ENCODE measurements around the gene SPOCK3. TPM values are rescaled to one million over a fixed set of nuclear protein-coding genes. Genes with fewer than 3 reads are reported as not detected.

The SPOCK3 gene
- total and polyA plus RNA-seq, 2 experiments from 2014 or later = 1.6 to 4.1 TPM

DNA sequence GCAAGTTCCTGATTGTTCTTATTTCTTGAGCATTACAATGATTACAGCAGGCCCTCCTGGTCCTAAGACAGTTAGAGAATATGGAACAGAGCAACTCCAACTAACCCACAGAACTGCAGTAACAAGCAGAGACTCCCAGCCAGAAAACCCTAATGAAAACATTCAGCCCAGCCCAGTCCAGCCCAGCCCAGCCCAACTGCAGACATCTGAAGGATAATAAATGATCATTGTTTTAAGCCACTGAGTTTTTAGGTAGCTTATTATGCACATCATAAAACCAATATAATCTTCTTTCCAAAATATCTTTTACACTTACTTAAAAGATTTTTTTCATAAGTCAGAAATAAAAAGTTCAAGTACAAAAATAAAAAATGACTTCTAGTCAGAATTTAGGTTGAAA, 51.3 kb downstream of the SPOCK3 start (continued):
- TF ChIP-seq, protein P1, sequence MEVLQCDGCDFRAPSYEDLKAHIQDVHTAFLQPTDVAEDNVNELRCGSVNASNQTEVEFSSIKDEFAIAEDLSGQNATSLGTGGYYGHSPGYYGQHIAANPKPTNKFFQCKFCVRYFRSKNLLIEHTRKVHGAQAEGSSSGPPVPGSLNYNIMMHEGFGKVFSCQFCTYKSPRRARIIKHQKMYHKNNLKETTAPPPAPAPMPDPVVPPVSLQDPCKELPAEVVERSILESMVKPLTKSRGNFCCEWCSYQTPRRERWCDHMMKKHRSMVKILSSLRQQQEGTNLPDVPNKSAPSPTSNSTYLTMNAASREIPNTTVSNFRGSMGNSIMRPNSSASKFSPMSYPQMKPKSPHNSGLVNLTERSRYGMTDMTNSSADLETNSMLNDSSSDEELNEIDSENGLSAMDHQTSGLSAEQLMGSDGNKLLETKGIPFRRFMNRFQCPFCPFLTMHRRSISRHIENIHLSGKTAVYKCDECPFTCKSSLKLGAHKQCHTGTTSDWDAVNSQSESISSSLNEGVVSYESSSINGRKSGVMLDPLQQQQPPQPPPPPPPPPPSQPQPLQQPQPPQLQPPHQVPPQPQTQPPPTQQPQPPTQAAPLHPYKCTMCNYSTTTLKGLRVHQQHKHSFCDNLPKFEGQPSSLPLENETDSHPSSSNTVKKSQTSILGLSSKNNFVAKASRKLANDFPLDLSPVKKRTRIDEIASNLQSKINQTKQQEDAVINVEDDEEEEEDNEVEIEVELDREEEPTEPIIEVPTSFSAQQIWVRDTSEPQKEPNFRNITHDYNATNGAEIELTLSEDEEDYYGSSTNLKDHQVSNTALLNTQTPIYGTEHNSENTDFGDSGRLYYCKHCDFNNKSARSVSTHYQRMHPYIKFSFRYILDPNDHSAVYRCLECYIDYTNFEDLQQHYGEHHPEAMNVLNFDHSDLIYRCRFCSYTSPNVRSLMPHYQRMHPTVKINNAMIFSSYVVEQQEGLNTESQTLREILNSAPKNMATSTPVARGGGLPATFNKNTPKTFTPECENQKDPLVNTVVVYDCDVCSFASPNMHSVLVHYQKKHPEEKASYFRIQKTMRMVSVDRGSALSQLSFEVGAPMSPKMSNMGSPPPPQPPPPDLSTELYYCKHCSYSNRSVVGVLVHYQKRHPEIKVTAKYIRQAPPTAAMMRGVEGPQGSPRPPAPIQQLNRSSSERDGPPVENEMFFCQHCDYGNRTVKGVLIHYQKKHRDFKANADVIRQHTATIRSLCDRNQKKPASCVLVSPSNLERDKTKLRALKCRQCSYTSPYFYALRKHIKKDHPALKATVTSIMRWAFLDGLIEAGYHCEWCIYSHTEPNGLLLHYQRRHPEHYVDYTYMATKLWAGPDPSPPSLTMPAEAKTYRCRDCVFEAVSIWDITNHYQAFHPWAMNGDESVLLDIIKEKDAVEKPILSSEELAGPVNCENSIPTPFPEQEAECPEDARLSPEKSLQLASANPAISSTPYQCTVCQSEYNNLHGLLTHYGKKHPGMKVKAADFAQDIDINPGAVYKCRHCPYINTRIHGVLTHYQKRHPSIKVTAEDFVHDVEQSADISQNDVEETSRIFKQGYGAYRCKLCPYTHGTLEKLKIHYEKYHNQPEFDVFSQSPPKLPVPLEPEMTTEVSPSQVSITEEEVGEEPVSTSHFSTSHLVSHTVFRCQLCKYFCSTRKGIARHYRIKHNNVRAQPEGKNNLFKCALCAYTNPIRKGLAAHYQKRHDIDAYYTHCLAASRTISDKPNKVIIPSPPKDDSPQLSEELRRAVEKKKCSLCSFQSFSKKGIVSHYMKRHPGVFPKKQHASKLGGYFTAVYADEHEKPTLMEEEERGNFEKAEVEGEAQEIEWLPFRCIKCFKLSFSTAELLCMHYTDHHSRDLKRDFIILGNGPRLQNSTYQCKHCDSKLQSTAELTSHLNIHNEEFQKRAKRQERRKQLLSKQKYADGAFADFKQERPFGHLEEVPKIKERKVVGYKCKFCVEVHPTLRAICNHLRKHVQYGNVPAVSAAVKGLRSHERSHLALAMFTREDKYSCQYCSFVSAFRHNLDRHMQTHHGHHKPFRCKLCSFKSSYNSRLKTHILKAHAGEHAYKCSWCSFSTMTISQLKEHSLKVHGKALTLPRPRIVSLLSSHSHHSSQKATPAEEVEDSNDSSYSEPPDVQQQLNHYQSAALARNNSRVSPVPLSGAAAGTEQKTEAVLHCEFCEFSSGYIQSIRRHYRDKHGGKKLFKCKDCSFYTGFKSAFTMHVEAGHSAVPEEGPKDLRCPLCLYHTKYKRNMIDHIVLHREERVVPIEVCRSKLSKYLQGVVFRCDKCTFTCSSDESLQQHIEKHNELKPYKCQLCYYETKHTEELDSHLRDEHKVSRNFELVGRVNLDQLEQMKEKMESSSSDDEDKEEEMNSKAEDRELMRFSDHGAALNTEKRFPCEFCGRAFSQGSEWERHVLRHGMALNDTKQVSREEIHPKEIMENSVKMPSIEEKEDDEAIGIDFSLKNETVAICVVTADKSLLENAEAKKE (CRISPR knock-in tag; IDR thresholded peaks at IDR 0.05) = no peak
- TF ChIP-seq, protein P2, sequence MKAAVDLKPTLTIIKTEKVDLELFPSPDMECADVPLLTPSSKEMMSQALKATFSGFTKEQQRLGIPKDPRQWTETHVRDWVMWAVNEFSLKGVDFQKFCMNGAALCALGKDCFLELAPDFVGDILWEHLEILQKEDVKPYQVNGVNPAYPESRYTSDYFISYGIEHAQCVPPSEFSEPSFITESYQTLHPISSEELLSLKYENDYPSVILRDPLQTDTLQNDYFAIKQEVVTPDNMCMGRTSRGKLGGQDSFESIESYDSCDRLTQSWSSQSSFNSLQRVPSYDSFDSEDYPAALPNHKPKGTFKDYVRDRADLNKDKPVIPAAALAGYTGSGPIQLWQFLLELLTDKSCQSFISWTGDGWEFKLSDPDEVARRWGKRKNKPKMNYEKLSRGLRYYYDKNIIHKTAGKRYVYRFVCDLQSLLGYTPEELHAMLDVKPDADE (IDR thresholded peaks at IDR 0.05) = no peak
- TF ChIP-seq JUNB (IDR thresholded peaks at IDR 0.05; ENCODE audit: unreplicated experiment) (no peak), EZH2phosphoT487 (IDR thresholded peaks at IDR 0.05; ENCODE audit: unreplicated experiment) (no peak), ZNF114 (CRISPR knock-in tag; IDR thresholded peaks at IDR 0.05) (no peak)
- TF ChIP-seq, protein P3, sequence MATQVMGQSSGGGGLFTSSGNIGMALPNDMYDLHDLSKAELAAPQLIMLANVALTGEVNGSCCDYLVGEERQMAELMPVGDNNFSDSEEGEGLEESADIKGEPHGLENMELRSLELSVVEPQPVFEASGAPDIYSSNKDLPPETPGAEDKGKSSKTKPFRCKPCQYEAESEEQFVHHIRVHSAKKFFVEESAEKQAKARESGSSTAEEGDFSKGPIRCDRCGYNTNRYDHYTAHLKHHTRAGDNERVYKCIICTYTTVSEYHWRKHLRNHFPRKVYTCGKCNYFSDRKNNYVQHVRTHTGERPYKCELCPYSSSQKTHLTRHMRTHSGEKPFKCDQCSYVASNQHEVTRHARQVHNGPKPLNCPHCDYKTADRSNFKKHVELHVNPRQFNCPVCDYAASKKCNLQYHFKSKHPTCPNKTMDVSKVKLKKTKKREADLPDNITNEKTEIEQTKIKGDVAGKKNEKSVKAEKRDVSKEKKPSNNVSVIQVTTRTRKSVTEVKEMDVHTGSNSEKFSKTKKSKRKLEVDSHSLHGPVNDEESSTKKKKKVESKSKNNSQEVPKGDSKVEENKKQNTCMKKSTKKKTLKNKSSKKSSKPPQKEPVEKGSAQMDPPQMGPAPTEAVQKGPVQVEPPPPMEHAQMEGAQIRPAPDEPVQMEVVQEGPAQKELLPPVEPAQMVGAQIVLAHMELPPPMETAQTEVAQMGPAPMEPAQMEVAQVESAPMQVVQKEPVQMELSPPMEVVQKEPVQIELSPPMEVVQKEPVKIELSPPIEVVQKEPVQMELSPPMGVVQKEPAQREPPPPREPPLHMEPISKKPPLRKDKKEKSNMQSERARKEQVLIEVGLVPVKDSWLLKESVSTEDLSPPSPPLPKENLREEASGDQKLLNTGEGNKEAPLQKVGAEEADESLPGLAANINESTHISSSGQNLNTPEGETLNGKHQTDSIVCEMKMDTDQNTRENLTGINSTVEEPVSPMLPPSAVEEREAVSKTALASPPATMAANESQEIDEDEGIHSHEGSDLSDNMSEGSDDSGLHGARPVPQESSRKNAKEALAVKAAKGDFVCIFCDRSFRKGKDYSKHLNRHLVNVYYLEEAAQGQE (IDR thresholded peaks at IDR 0.05; ENCODE audit: unreplicated experiment) = no peak

Measured in GM23338 (cell line).